ENCODE data around the gene SHANK2.

Gene SHANK2

DNA sequence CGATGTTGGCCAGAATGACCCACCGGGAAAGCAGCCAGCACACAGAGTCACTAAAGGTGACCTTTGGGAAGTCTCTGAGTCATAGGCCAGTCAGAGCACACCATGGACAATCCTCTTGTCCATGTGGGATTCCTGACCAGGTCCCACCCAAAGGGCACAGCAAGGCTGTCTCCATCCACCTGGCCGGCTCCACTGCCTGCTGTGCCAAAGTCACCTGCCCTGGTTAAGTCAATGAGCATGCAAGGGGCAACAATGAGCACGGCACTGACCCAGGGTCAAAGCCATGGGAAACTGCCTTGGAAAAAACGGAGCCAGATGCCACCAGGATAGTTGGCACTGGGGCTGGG, 49.8 kb downstream of the SHANK2 start:
- DNase-seq (ENCODE audit: low spot score) = no peak
